Neuronal stem cell (in vitro differentiated cells): ENCODE results near the gene PHRF1.

ENCODE experiments used
- DNase-seq: peaks from one replicate; pipeline ENCODE4 v3.0.0-alpha.2; 2013; ENCODE audit warnings: low spot score
- H2AFZ ChIP-seq: one replicate; pipeline ENCODE4 v1.6.1; 2013; ENCODE audit warnings: mild to moderate bottlenecking, low read length, inconsistent platforms
- H2AK5ac ChIP-seq: 2 replicates; pipeline ENCODE4 v1.6.1; 2013; ENCODE audit warnings: low read depth, mild to moderate bottlenecking, inconsistent platforms, low read length, moderate library complexity, mixed read lengths
- H2BK120ac ChIP-seq: 2 replicates; pipeline ENCODE4 v1.6.1; 2013; ENCODE audit warnings: low read depth, mild to moderate bottlenecking, inconsistent platforms, low read length, moderate library complexity, mixed read lengths
- H2BK12ac ChIP-seq: one replicate; pipeline ENCODE4 v1.6.1; 2013; ENCODE audit warnings: low read length, inconsistent platforms
- H2BK15ac ChIP-seq: 2 replicates; pipeline ENCODE4 v1.6.1; 2013; ENCODE audit warnings: mild to moderate bottlenecking, low read length, inconsistent platforms, mixed read lengths
- H2BK5ac ChIP-seq: one replicate; pipeline ENCODE4 v1.6.1; 2013; ENCODE audit warnings: inconsistent platforms, mild to moderate bottlenecking, low read length, moderate library complexity
- H3K14ac ChIP-seq: one replicate; pipeline ENCODE4 v1.6.1; 2013; ENCODE audit warnings: low read length, inconsistent platforms
- H3K18ac ChIP-seq: 2 replicates; pipeline ENCODE4 v1.6.1; 2013; ENCODE audit warnings: low read length, inconsistent platforms
- H3K23ac ChIP-seq: 2 replicates; pipeline ENCODE4 v1.6.1; 2013; ENCODE audit warnings: low read depth, mild to moderate bottlenecking, mixed read lengths, low read length, inconsistent platforms; ENCODE audit not compliant: poor library complexity
- H3K27ac ChIP-seq: replicated peaks from 3 replicates; pipeline ENCODE4 v1.5.1; 2013; ENCODE audit warnings: low read length, inconsistent platforms
- H3K27me3 ChIP-seq, 3 experiments: 2 replicates each; pipeline ENCODE4 v1.6.1; 2013; ENCODE audit warnings: low read length in 3 of 3, mild to moderate bottlenecking in 2 of 3, inconsistent platforms in 1 of 3, low read depth in 1 of 3, mixed read lengths in 1 of 3, moderate library complexity in 1 of 3; ENCODE audit not compliant: control insufficient read depth in 3 of 3, insufficient read depth in 3 of 3
- H3K36me3 ChIP-seq, 2 donors: replicated peaks in 1 of 2; 2 replicates each; pipeline ENCODE4 v1.6.1; 2013; ENCODE audit warnings: low read length in 2 of 2; ENCODE audit not compliant: control insufficient read depth in 2 of 2, insufficient read depth in 2 of 2
- H3K4ac ChIP-seq: 2 replicates; pipeline ENCODE4 v1.6.1; 2013; ENCODE audit warnings: inconsistent platforms, mild to moderate bottlenecking, low read length, moderate library complexity
- H3K4me1 ChIP-seq, 2 donors: 1 replicate in 1 of 2; 2 replicates in 1 of 2; pipeline ENCODE4 v1.6.1; 2013; ENCODE audit warnings: low read length in 2 of 2, low read depth in 1 of 2; ENCODE audit not compliant: control insufficient read depth in 2 of 2, insufficient read depth in 1 of 2
- H3K4me2 ChIP-seq: one replicate; pipeline ENCODE4 v1.6.1; 2013; ENCODE audit warnings: mild to moderate bottlenecking, low read length, inconsistent platforms; ENCODE audit not compliant: insufficient read depth, poor library complexity, severe bottlenecking
- H3K4me3 ChIP-seq, 2 donors: 2 replicates each; pipeline ENCODE4 v1.5.1; 2013; ENCODE audit warnings: low read length in 2 of 2, mild to moderate bottlenecking in 2 of 2, inconsistent platforms in 1 of 2, moderate library complexity in 1 of 2
- H3K79me1 ChIP-seq: one replicate; pipeline ENCODE4 v1.6.1; 2013; ENCODE audit warnings: low read depth, mild to moderate bottlenecking, inconsistent platforms, low read length, moderate library complexity
- H3K9ac ChIP-seq: one replicate; pipeline ENCODE4 v1.6.1; 2013; ENCODE audit warnings: mild to moderate bottlenecking, low read depth, low read length, inconsistent platforms; ENCODE audit not compliant: poor library complexity
- H3K9me3 ChIP-seq, 2 donors: replicated peaks in 1 of 2; 2 replicates each; pipeline versions ENCODE3 to v1.6.1; 2013; ENCODE audit warnings: low read length in 2 of 2, mild to moderate bottlenecking in 2 of 2, inconsistent platforms in 1 of 2, low read depth in 1 of 2, mixed read lengths in 1 of 2, moderate library complexity in 1 of 2; ENCODE audit not compliant: control insufficient read depth in 2 of 2, insufficient read depth in 1 of 2
- H4K8ac ChIP-seq: one replicate; pipeline ENCODE4 v1.6.1; 2013; ENCODE audit warnings: low read depth, mild to moderate bottlenecking, inconsistent platforms, low read length, moderate library complexity
- H4K91ac ChIP-seq: one replicate; pipeline ENCODE4 v1.6.1; 2013; ENCODE audit warnings: low read length, low read depth, mild to moderate bottlenecking, inconsistent platforms; ENCODE audit not compliant: poor library complexity
- WGBS, 2 donors: extraction: QIAGEN DNeasy Blood & Tissue Kit; methylation state at CpG; one replicate each; pipeline ENCODE4 v1.1.7; 2013; ENCODE audit warnings: missing lambda C conversion rate in 2 of 2, mixed read lengths in 1 of 2; ENCODE audit not compliant: insufficient read length in 2 of 2, insufficient replicate concordance in 1 of 2; ENCODE audit errors: extremely low coverage in 2 of 2; 5-methylcytosine and 5-hydroxymethylcytosine counted together

Gene PHRF1

GRCh38 chr11:637333-637592 is 61.0 kb downstream of the PHRF1 start:
- peak overlapping the region; percentile 92 for H3K18ac ChIP-seq
- H2BK12ac ChIP-seq: peak overlapping the region; percentile 98
- peak overlapping the region; percentile 25 for H3K14ac ChIP-seq
- peak overlapping the region; percentile 81 for H2BK120ac ChIP-seq
- WGBS, 2 donors: no CpG with 5 or more reads among the region's 34 CpGs
- peaks cover 21 to 23% of the 10 kb centered on the region in 2 donors for H3K4me1 ChIP-seq
- H3K4me3 ChIP-seq: peak overlapping the region in 1 of 2 donors; percentile 91
- peak overlapping the region; percentile 31 for H2BK5ac ChIP-seq
- peak overlapping the region; percentile 82 for H2BK15ac ChIP-seq
- H3K27ac ChIP-seq: no peak overlapping the region
- H3K4ac ChIP-seq: no peak overlapping the region
- H3K23ac ChIP-seq: peak overlapping the region; percentile 86
- no peak overlapping the region for H4K91ac ChIP-seq
- H3K9ac ChIP-seq: peak overlapping the region; percentile 96
- DNase-seq: no peak
- no peak overlapping the region for H2AFZ ChIP-seq
- peaks cover 5% of the 10 kb centered on the region for H3K79me1 ChIP-seq
- peaks cover 0 to 23% (median 5%) of the 10 kb centered on the region in 3 experiments for H3K27me3 ChIP-seq
- no peak overlapping the region for H4K8ac ChIP-seq
- H3K9me3 ChIP-seq: no peaks in the 10 kb centered on the region
- H2AK5ac ChIP-seq: peak overlapping the region; percentile 13
- peaks cover 0 to 14% of the 10 kb centered on the region in 2 donors for H3K36me3 ChIP-seq
- peak overlapping the region; percentile 98 for H3K4me2 ChIP-seq

DNA sequence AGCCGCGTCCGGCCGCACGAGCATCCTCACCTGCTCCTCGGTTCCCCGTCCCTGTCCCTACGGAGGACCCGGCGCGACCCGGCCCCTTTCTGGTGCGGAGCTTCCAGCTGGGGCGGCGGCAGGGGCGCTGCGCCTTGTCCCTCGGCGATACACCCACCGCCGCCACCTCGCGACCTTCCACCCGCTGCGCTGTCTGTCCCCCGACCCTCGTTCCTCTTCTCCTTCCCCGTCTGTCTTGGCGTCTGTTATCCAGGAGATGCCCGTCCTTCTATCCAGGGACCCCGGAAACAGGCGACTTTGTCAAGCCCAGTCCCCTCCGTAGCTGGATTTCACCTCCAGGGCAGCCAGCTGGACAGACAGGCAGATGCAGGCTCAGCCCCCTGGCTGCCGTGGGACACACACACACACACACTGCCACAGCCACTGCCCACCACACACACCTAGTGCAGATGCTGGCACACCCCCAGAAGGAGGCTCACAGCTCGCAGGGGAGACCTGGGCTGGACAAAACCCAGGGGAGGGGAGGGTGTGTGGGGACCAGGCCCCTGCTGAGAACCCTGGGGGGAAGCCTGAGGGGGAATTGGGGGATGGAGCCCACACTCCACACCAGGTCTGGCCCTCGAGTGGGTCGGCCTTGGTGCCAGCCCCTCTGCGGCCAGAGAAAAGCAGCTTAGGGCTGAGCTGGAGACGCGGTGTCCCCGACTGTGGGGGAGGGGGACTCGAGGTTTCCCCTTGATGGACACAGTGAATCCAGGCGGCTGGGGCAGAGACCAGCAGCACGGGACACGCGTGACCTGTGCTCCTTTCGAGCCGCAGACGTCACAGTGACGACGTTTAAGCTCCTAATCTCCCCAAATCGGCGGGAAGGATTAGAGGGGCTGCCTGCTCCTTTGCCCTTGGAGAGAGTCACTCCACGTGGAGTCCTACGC is 61.6 kb downstream of the PHRF1 start:
- H3K4me1 ChIP-seq: peaks cover 21 to 23% of the 10 kb centered on the region in 2 donors
- no peak overlapping the region for H4K8ac ChIP-seq
- no peak overlapping the region for H3K4ac ChIP-seq
- peak overlapping the region; percentile 98 for H3K4me2 ChIP-seq
- peak overlapping the region; percentile 25 for H3K14ac ChIP-seq
- peak overlapping the region; percentile 13 for H2AK5ac ChIP-seq
- H2AFZ ChIP-seq: no peak overlapping the region
- H3K79me1 ChIP-seq: peaks cover 8% of the 10 kb centered on the region
- peak overlapping the region; percentile 82 for H2BK15ac ChIP-seq
- peak overlapping the region in 1 of 2 donors; percentile 91 for H3K4me3 ChIP-seq
- peaks cover 0 to 19% of the 10 kb centered on the region in 2 donors for H3K36me3 ChIP-seq
- peaks cover 0 to 23% (median 7%) of the 10 kb centered on the region in 3 experiments for H3K27me3 ChIP-seq
- peak overlapping the region; percentile 81 for H2BK120ac ChIP-seq
- H2BK12ac ChIP-seq: peak overlapping the region; percentile 98
- peak overlapping the region; percentile 99 for H3K27ac ChIP-seq
- peak overlapping the region; percentile 92 for H3K18ac ChIP-seq
- WGBS, 2 donors: no CpG with 5 or more reads among the region's 55 CpGs
- DNase-seq: peak; percentile 48
- H2BK5ac ChIP-seq: peak overlapping the region; percentile 31
- peak overlapping the region; percentile 96 for H3K9ac ChIP-seq
- peaks cover 0 to 3% of the 10 kb centered on the region in 2 donors for H3K9me3 ChIP-seq
- peak overlapping the region; percentile 86 for H3K23ac ChIP-seq
- H4K91ac ChIP-seq: no peak overlapping the region

GRCh38 chr11:638631-639331 is 62.5 kb downstream of the PHRF1 start:
- H2BK5ac ChIP-seq: peak overlapping the region; percentile 99
- WGBS, 2 donors: no CpG with 5 or more reads among the region's 28 CpGs

More at GRCh38 chr11:638631-639331, 62.5 kb downstream of the PHRF1 start:
- peaks cover 4 to 27% of the 10 kb centered on the region in 2 donors for H3K36me3 ChIP-seq
- H3K4ac ChIP-seq: peak overlapping the region; percentile 100
- H4K8ac ChIP-seq: no peak overlapping the region
- peaks cover 10% of the 10 kb centered on the region for H3K79me1 ChIP-seq
- H3K4me3 ChIP-seq: peak overlapping the region in 1 of 2 donors; percentile 69
- peaks cover 0 to 3% of the 10 kb centered on the region in 2 donors for H3K9me3 ChIP-seq
- peak; percentile 74 for DNase-seq
- peak overlapping the region; percentile 92 for H4K91ac ChIP-seq
- H3K27ac ChIP-seq: peak overlapping the region; percentile 99
- H3K4me2 ChIP-seq: peak overlapping the region; percentile 98
- peak overlapping the region; percentile 87 for H2BK120ac ChIP-seq
- H3K18ac ChIP-seq: peak overlapping the region; percentile 100
- H3K23ac ChIP-seq: peak overlapping the region; percentile 95
- peaks cover 0 to 23% (median 7%) of the 10 kb centered on the region in 3 experiments for H3K27me3 ChIP-seq
- peak overlapping the region; percentile 98 for H2BK15ac ChIP-seq
- peak overlapping the region; percentile 100 for H2BK12ac ChIP-seq
- no peak overlapping the region for H3K14ac ChIP-seq
- peaks cover 21 to 23% of the 10 kb centered on the region in 2 donors for H3K4me1 ChIP-seq
- H3K9ac ChIP-seq: peak overlapping the region; percentile 94
- H2AFZ ChIP-seq: no peak overlapping the region
- peak overlapping the region; percentile 99 for H2AK5ac ChIP-seq
